AG04450 (cell line): ENCODE data around the gene CD4. TPM values are rescaled to one million over a fixed set of nuclear protein-coding genes. Genes with fewer than 3 reads are reported as not detected.

Source experiments
- CTCF ChIA-PET: fragments of 300-600, 350-600 bp; formaldehyde crosslinking; extraction: SDS; loops from one replicate; lab custom pipeline; 2022; ENCODE audit warnings: antibody characterized with exemption, inconsistent platforms; lab: Charles Lee
- POLR2A ChIA-PET: fragments of 350-600 bp; formaldehyde crosslinking; extraction: SDS; loops from one replicate; lab custom pipeline; 2021; ENCODE audit warnings: antibody characterized with exemption, inconsistent platforms; lab: Yijun Ruan, JAX
- DNase-seq: peaks from one replicate; pipeline ENCODE4 v3.0.0-alpha.2; 2011; ENCODE audit warnings: low read depth, low spot score
- H3K27ac ChIP-seq: one replicate; pipeline ENCODE4 v1.5.1; 2012; ENCODE audit warnings: low read depth, low read length, control low read depth
- H3K27me3 ChIP-seq: one replicate; pipeline ENCODE4 v1.6.0; 2012; ENCODE audit warnings: low read length; ENCODE audit not compliant: control insufficient read depth, insufficient read depth
- H3K4me3 ChIP-seq: 2 replicates; pipeline ENCODE4 v1.5.1; 2011; ENCODE audit warnings: mild to moderate bottlenecking, low read depth, low read length, control low read depth
- H3K9me3 ChIP-seq: 2 replicates; pipeline ENCODE4 v1.5.1; 2012; ENCODE audit warnings: low read length; ENCODE audit not compliant: control insufficient read depth, insufficient read depth
- CTCF ChIP-seq: IDR thresholded peaks from 2 replicates; pipeline ENCODE4 v1.5.1; 2011; ENCODE audit warnings: low read depth, low read length, control low read depth, inconsistent platforms
- polyA plus RNA-seq: library from polyadenylated mRNA; depleted of rRNA; stranded (reverse); fragments of >200 nt; gene quantifications from 2 replicates; pipeline ENCODE4 v1.2.3, GENCODE V29; 2011

CD4 gene
- polyA plus RNA-seq, 1 experiment = 24.9 TPM

DNA sequence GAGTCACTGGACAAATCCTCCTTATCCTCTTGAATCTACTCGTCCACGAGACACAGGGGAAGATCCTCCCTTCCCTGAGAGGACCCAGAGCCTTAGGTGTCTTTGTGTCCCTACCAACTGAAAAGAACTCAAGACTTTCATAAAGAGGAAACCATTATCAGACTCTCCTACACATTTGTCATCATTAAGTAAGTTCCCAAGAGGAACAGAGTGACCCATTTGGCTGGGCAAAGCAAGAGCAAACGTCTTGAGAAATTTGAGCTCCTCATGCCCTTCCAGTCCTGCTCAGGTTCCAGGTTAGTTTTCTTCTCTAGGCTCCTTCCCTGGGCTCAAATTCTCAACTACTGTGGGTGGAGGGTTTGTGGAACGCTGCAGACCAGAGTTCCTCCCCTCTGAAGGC lies 42.1 kb upstream of the CD4 start:
- Histone ChIP-seq H3K27ac (no peak overlapping the region), H3K9me3 (no peaks in the 10 kb centered on the region; the same call in 1 of the 2 replicates), H3K4me3 (no peak overlapping the region), H3K27me3 (no peaks in the 10 kb centered on the region)
- CTCF ChIA-PET = no interaction called here
- POLR2A ChIA-PET = interaction anchor here (1.4 kb wide), 1 partner anchor 23 kb away, joined by 8 read pairs; the partner anchor contains the start of gene COPS7A
- DNase-seq = no peak
- TF ChIP-seq CTCF = no peak

DNA sequence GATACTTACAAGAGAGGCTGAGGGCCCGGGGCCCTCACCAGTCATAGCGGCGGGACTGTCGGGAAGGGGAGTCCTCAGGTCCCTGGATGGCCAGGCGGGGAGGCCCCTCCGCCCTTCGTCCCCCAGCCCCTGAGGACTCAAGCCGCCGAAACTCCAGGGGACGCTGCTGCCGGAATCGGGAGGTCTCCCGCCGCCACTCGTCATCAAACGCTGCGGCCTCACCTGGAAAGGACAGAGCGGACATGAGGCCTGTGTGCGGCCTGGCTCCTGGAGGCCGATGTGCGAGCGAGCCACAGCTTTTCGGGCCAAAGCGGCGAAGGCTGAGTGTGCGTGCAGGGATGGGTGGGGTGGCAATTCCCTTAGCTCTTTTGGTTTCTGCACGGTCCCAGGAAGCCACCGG lies 40.6 kb upstream of the CD4 start:
- POLR2A ChIA-PET = no interaction called here
- Histone ChIP-seq H3K4me3 (no peak overlapping the region), H3K9me3 (no peaks in the 10 kb centered on the region; the same call in 1 of the 2 replicates), H3K27ac (no peak overlapping the region), H3K27me3 (no peaks in the 10 kb centered on the region)
- TF ChIP-seq CTCF = no peak
- CTCF ChIA-PET = no interaction called here
- DNase-seq = no peak

DNA sequence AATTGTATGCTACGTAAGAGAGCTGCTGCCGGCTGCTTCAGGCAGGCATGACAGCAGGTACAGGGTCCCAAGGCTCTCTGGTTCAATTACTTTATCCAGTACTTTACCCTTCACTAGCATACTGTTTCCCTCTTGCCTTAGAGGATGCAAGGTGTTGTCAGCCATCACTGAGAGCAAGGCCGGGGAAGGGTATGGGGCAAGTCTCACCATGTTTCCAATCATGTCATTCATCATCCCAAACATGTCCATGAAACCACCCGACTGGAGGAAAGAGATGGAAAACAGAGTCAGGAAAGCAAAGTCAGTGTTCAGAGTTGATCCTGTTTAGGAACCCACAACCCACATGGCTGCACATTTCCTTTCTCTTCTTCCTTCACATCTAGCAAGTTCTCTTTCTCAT lies 38.8 kb upstream of the CD4 start:
- TF ChIP-seq CTCF = no peak
- Histone ChIP-seq H3K9me3 (no peaks in the 10 kb centered on the region; the same call in 1 of the 2 replicates), H3K27ac (no peak overlapping the region), H3K4me3 (no peak overlapping the region), H3K27me3 (no peaks in the 10 kb centered on the region)
- no peak for DNase-seq
- ChIA-PET POLR2A (interaction anchor here (0.5 kb wide), 1 partner anchor 115 kb away, joined by 3 read pairs; no protein-coding TSS in a partner anchor), CTCF (interaction anchor here (5.4 to 5.7 kb wide), 2 partner anchors 18 to 75 kb away, joined by 136 to 165 read pairs; partner anchors contain the start of genes GPR162, LAG3, P3H3 and PTMS)

- ChIA-PET CTCF (interaction anchor here (0.5 to 5.7 kb wide), 13 partner anchors 8 to 137 kb away, joined by 4 to 165 read pairs (median 24); partner anchors contain the start of genes GPR162, LAG3, P3H3 and PTMS), POLR2A (interaction anchor here (1.1 to 4.2 kb wide), 12 partner anchors 14 to 101 kb away, joined by 4 to 89 read pairs (median 10); partner anchors contain the start of genes CD4, CDCA3, COPS7A and P3H3)
- H3K4me3 ChIP-seq = peak overlapping the region; percentile 87
- TF ChIP-seq CTCF = no peak
- H3K9me3 ChIP-seq = no peaks in the 10 kb centered on the region; the same call in 1 of the 2 replicates
- DNase-seq = no peak
- peak overlapping the region; percentile 3 for H3K27ac ChIP-seq
- no peaks in the 10 kb centered on the region for H3K27me3 ChIP-seq
These were observed 37.6 kb upstream of the CD4 start for GRCh38 chr12:6751767-6752166.
